HG03066 (cell line): ENCODE measurements around the gene DERA.
"Not testable (repeated sequence)": the region's sequence is repeated elsewhere in the genome, so short reads cannot be mapped to it uniquely, and the experiment has no call there.

Experiments used
- ATAC-seq: cut with Tn5 transposase; IDR thresholded peaks from one replicate; pipeline ENCODE4 v1.9.1; 2021; ENCODE audit warnings: low read depth; ENCODE audit not compliant: unreplicated experiment

DERA gene

DNA sequence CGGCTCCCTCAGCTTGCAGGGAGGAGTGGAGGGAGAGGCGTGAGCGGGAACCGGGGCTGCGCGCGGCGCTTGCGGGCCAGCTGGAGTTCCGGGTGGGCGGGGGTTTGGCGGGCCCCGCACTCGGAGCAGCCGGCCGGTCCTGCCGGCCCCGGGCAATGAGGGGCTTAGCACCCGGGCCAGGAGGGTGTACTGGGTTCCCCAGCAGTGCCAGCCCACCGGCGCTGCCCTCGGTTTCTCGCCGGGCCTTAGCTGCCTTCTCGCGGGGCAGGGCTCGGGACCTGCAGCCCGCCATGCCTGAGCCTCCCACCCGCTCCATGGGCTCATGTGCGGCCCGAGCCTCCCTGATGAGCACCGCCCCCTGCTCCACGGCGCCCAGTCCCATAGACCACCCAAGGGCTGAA lies 146.2 kb downstream of the DERA start:
- ATAC-seq = not testable (repeated sequence)

DNA sequence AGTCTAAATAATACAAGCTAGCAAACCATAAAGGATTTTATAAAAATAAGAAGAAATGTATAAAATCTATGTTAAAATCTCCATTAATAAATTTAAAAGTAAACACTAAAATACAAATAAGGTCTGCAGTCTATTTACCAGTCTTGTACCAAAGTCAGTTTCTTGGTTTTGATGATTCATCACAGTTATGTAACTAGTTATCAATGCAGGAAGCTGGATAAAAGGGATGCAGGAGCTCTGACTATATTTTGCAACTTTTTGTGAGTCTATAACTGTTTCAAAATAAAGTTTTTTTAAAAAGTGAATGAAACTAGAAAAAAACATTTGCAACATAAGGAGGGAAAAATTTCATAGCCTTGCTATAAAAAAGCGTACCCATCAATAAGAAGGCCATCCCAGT lies 151.5 kb downstream of the DERA start:
- ATAC-seq = no peak

DNA sequence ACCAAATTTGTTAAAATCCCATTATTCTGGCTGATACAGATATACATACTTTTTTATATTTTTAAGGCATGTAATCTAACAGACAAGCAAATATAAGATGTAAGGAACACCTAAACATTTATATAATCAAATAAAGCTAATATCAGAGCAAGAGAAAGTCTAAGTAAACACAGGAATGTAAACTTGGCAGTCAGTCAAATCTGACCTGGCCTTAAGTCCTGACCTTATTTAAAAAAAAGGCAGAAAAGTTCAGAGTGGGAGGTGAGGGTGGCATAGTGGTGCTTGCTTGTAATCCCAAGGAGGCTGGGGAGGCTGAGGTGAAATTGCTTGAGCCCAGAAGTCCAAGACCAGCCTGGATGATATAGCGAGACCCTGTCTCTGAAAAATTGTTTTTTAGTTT lies 152.6 kb downstream of the DERA start:
- no peak for ATAC-seq

DNA sequence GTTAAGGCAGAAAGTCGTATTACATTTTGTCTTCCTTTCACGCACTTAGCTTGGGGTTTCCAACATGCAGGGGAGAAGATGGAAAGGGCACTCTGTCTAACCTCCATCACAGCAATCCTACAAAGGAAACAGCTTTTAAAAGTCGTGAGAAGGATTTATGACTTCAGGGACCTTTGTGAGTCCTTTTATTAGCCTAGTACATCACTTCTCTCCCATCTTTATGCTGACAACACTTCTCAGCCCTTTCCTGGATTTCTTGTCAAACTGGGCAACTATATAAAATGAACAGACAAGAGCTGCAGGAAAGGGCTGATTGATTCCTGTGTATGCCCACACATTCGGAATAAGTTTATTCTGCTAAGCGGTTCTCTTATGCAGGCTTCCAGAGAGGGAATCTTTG lies 159.0 kb downstream of the DERA start:
- no peak for ATAC-seq

DNA sequence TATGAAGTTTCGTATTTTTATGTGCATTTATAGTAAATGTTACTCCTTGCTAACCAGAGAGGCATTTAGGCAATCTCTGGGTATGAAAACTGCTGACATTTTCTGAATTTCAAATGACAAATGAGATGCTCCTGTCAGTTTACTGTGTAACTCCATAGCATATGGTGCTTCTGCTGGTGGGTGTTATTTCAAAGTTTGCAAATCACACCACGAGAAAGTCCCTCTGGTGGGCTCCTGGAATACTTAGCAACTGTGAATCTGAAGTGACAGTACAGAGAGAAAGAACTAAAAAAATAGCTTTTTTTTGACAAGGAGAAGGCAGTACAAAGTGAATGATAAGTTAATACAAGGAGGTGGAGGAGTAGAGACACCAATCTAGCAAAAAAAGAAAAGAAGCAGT lies 161.5 kb downstream of the DERA start:
- no peak for ATAC-seq

DNA sequence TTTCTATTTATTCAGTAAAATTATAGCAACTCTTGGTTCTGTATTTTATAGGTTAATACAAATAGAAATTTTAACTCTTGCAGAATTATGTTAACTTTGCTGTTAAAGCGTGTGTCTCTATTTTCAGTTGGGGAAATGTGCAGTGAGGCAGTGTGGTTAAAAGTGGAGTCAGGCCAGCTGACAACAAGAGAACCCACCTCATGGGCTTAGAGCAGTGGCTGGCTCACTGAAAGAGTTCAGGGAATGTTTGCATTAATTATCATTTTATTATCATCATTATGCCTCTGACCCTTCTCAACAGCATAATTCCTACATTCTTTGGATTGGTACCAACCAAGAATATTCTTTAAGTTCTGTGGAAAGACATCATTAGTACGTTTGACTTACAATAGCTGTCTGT lies 163.8 kb downstream of the DERA start:
- ATAC-seq = no peak

DNA sequence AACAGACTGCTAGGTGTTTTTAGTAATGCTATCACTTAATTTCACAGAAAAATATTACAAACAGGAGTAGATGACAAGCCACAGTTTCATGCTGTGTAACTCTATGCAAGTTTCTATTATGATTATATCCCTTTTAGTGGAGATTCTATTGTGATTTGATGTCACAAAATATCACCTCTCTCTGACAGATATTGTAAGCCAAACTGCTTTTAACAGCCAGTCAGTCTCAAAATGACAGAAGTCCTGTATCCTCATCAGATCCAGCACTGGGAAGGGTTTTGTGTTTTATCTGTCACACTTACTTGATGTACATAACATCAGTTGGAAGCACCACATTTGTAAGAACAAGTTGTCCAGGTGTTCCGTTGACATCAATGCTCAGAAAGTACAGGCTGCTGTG lies 164.8 kb downstream of the DERA start:
- no peak for ATAC-seq

DNA sequence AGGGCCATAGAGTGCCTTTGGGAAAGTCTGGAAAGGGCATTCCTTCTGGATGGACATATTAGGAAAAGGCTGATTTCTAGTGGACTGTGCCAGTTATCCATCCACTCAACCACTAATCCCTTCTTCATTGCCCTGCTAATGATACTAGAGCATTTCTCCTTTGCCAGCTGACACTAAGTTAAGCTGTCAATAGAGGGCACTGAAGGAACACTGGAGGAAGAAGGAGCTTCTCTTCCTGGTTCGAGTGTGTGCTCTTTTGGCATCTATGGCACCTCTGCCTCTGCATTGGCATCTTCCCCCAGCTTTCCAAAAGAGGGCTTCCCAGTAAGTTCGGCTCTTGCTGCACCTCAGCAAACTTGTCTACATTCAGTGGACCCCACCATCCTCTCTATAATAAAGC lies 165.4 kb downstream of the DERA start:
- ATAC-seq = no peak

DNA sequence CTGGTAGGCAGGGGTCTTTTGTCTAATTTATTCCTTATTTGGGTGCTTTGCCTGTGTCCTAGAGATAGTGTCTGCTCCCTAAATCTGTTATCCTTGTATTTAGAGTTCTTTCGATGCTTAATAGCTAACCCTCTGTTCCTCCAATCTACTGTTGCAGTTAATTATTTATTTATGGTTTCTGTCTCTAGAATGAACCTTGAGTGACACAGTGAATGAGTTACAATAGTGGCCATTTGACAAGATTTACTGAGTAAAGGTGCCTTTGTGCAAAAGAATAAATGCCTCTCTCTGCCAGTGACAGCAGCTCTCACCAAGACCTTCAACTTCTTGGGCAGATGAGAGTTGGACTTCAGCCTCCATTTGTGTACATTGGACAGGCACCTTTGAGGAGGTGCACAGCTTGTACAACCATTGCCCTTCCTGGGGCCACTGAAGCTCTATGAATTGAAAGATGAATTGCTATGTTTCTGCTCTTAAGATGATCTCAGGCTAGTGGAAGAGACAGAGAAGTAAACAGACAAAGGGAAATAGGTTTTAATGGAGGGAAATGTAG lies 165.9 kb downstream of the DERA start:
- no peak for ATAC-seq

DNA sequence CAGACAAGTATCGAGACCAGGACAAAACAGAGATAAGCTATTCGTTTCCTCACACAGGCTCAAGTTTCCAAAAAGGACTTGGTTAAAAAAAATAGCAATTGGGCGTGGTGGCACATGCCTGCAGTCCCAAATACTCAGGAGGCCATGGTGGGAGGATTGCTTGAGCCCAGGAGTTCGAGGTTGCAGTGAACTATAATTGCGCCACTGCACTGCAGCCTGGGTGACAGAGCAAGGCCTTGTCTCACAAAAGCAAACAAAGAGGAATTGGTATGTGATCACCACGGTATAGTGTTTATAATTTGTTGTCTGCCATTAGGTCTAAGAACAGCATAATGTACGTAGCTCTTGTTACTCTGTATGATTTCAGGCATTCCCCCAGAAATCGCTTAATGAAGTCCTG lies 175.3 kb downstream of the DERA start:
- no peak for ATAC-seq

DNA sequence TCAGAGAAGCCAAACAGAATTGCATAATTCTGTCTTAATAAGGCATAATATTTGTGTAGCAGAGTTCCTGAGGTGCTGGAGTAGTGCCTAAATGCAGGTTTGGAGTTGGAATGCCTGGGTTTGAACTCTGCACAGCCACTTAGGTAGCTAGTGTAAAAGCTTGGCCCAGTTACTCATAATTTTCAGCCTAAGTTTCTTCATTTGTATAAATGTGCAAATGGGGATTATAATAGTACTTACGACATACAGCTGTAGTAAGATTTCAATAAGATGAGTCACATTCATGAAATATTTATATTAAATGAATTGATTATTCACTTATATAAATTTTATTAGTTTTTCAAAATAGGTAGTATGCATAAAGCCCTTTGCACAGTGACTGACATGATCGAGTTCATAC lies 175.8 kb downstream of the DERA start:
- ATAC-seq = no peak
